Activated CD8-positive, alpha-beta memory T cell treated with anti-CD3 and anti-CD28 coated beads for 1 hour (primary cell): ENCODE measurements around the gene DHFR2.
"Not testable (repeated sequence)": the region's sequence is repeated elsewhere in the genome, so short reads cannot be mapped to it uniquely, and the experiment has no call there.

Experiments
- DNase-seq, 2 donors: peaks; one replicate each; pipeline ENCODE4 v3.0.0-alpha.2; 2020; ENCODE audit warnings: low read depth in 1 of 2; ENCODE audit errors: extremely low read depth in 1 of 2

The DHFR2 gene

GRCh38 chr3:94065819-94066480, 3.2 kb upstream of the DHFR2 start:
- DNase-seq, result no peak

- no peak for DNase-seq
Observed at GRCh38 chr3:94065122-94065521, 2.4 kb upstream of the DHFR2 start.

- DNase-seq, result no peak
Observed at GRCh38 chr3:94064243-94064860, 1.6 kb upstream of the DHFR2 start.

- no peak for DNase-seq
Observed at GRCh38 chr3:94063496-94064119, 892 bp upstream of the DHFR2 start.

GRCh38 chr3:94061297-94061696, 1.4 kb downstream of the DHFR2 start:
- no peak for DNase-seq

GRCh38 chr3:94050546-94050945, 12.2 kb downstream of the DHFR2 start:
- DNase-seq, result no peak

GRCh38 chr3:94049267-94049666, 13.4 kb downstream of the DHFR2 start:
- no peak for DNase-seq

GRCh38 chr3:94046533-94046932, 16.2 kb downstream of the DHFR2 start:
- DNase-seq, result no peak

GRCh38 chr3:94044100-94044936, 18.4 kb downstream of the DHFR2 start:
- not testable (repeated sequence) for DNase-seq

GRCh38 chr3:94043285-94043684, 19.4 kb downstream of the DHFR2 start:
- DNase-seq, result no peak

GRCh38 chr3:94036909-94037507, 25.7 kb downstream of the DHFR2 start:
- no peak for DNase-seq

GRCh38 chr3:94028093-94028837, 34.5 kb downstream of the DHFR2 start, which contains the start of gene STX19:
Gene STX19 (minus strand): TSS chr3:94028597. CDS start chr3:94015269, 13,328 bp downstream.
- DNase-seq, result no peak

- no peak for DNase-seq
Observed at GRCh38 chr3:94026623-94027022, 36.1 kb downstream of the DHFR2 start.

- DNase-seq, result no peak
Observed at GRCh38 chr3:94024385-94024784, 38.3 kb downstream of the DHFR2 start.

- no peak for DNase-seq
Observed at GRCh38 chr3:94020293-94020692, 42.4 kb downstream of the DHFR2 start.

- DNase-seq, result no peak
Observed at GRCh38 chr3:94019659-94020058, 43.1 kb downstream of the DHFR2 start.

- DNase-seq, result no peak
Observed at GRCh38 chr3:94015025-94015424, 47.7 kb downstream of the DHFR2 start.

GRCh38 chr3:94012185-94012584, 50.5 kb downstream of the DHFR2 start:
- no peak for DNase-seq

- DNase-seq, result no peak
Observed at GRCh38 chr3:94011233-94011711, 51.4 kb downstream of the DHFR2 start.

- DNase-seq, result no peak
Observed at GRCh38 chr3:94009608-94010007, 53.1 kb downstream of the DHFR2 start.
